Measurements from ENCODE around the gene GIPC2.

- TF ChIP-seq CTCF (IDR thresholded peaks at IDR 0.05; ENCODE audit: insufficient read depth, low read length), result no peak
- no peak for TF ChIP-seq POLR2AphosphoS5 (IDR thresholded peaks at IDR 0.05; ENCODE audit: low read depth)
These were observed 12.0 kb upstream of the GIPC2 start for GRCh38 chr1:78033797-78034172.
